H9 (cell line): ENCODE results near the gene BICD1. TPM values are rescaled to one million over a fixed set of nuclear protein-coding genes. Genes with fewer than 3 reads are reported as not detected.

Source experiments
- DNase-seq: peaks from one replicate; pipeline ENCODE4 v3.0.0-alpha.2; 2017
- H2AFZ ChIP-seq: one replicate; pipeline ENCODE4 v1.6.1; 2013; ENCODE audit warnings: mild to moderate bottlenecking, low read length, control low read depth, moderate library complexity
- H2AK5ac ChIP-seq: 2 replicates; pipeline ENCODE4 v1.6.1; 2013; ENCODE audit warnings: low read length, control low read depth, mixed read lengths; ENCODE audit not compliant: insufficient read length
- H2BK120ac ChIP-seq: one replicate; pipeline ENCODE4 v1.6.1; 2013; ENCODE audit warnings: low read depth, mild to moderate bottlenecking, low read length, control low read depth, inconsistent platforms; ENCODE audit not compliant: poor library complexity, severe bottlenecking
- H2BK12ac ChIP-seq: 2 replicates; pipeline ENCODE4 v1.6.1; 2013; ENCODE audit warnings: low read length, control low read depth, mixed read lengths, low read depth; ENCODE audit not compliant: insufficient read length
- H2BK15ac ChIP-seq: 2 replicates; pipeline ENCODE4 v1.6.1; 2013; ENCODE audit warnings: low read depth, low read length, control low read depth
- H2BK20ac ChIP-seq: one replicate; pipeline ENCODE4 v1.6.1; 2013; ENCODE audit warnings: low read depth, mild to moderate bottlenecking, low read length, control low read depth, inconsistent platforms; ENCODE audit not compliant: poor library complexity, severe bottlenecking
- H2BK5ac ChIP-seq: 2 replicates; pipeline ENCODE4 v1.6.1; 2013; ENCODE audit warnings: low read length, control low read depth, mixed read lengths; ENCODE audit not compliant: insufficient read length
- H3K14ac ChIP-seq: 2 replicates; pipeline ENCODE4 v1.6.1; 2013; ENCODE audit warnings: low read length, control low read depth; ENCODE audit not compliant: insufficient read depth
- H3K18ac ChIP-seq: 2 replicates; pipeline ENCODE4 v1.6.1; 2013; ENCODE audit warnings: low read depth, mild to moderate bottlenecking, mixed read lengths, low read length, control low read depth; ENCODE audit not compliant: insufficient read length
- H3K23ac ChIP-seq: 2 replicates; pipeline ENCODE4 v1.6.1; 2013; ENCODE audit warnings: low read length, control low read depth, mixed read lengths, low read depth; ENCODE audit not compliant: insufficient read length
- H3K23me2 ChIP-seq: 2 replicates; pipeline ENCODE4 v1.6.1; 2013; ENCODE audit warnings: low read depth, mild to moderate bottlenecking, mixed read lengths, low read length, control low read depth; ENCODE audit not compliant: insufficient read length, poor library complexity, severe bottlenecking
- H3K27ac ChIP-seq: 2 replicates; pipeline ENCODE4 v1.5.1; 2013; ENCODE audit warnings: low read length, control low read depth, mixed read lengths, low read depth; ENCODE audit not compliant: insufficient read length
- H3K27me3 ChIP-seq: 2 replicates; pipeline ENCODE4 v1.6.1; 2013; ENCODE audit warnings: low read length, control low read depth, inconsistent platforms; ENCODE audit not compliant: insufficient read depth
- H3K4ac ChIP-seq: 2 replicates; pipeline ENCODE4 v1.6.1; 2013; ENCODE audit warnings: low read depth, mild to moderate bottlenecking, control low read depth, inconsistent platforms, low read length, moderate library complexity
- H3K4me1 ChIP-seq: 2 replicates; pipeline ENCODE4 v1.6.1; 2013; ENCODE audit warnings: low read length, control low read depth, inconsistent platforms; ENCODE audit not compliant: insufficient read depth
- H3K4me2 ChIP-seq: 2 replicates; pipeline ENCODE4 v1.6.1; 2013; ENCODE audit warnings: low read length, control low read depth, mixed read lengths; ENCODE audit not compliant: insufficient read length, insufficient read depth
- H3K56ac ChIP-seq: 2 replicates; pipeline ENCODE4 v1.6.1; 2013; ENCODE audit warnings: low read depth, mild to moderate bottlenecking, mixed read lengths, low read length, control low read depth; ENCODE audit not compliant: insufficient read length
- H3K79me1 ChIP-seq: 2 replicates; pipeline ENCODE4 v1.6.1; 2013; ENCODE audit warnings: low read depth, mild to moderate bottlenecking, moderate library complexity, low read length, control low read depth, inconsistent platforms; ENCODE audit not compliant: insufficient read depth, poor library complexity, severe bottlenecking
- H3K79me2 ChIP-seq: 2 replicates; pipeline ENCODE4 v1.6.1; 2013; ENCODE audit warnings: low read length, control low read depth, inconsistent platforms; ENCODE audit not compliant: insufficient read depth
- H3K9ac ChIP-seq: 2 replicates; pipeline ENCODE4 v1.6.1; 2013; ENCODE audit warnings: low read length, control low read depth, mixed read lengths; ENCODE audit not compliant: insufficient read length; ENCODE audit errors: extremely low read depth
- H3K9me3 ChIP-seq: one replicate; pipeline ENCODE4 v1.6.1; 2013; ENCODE audit warnings: low read depth, low read length, inconsistent platforms; ENCODE audit not compliant: control insufficient read depth
- H3T11ph ChIP-seq: one replicate; pipeline ENCODE4 v1.6.1; 2013; ENCODE audit warnings: mild to moderate bottlenecking, low read length, control low read depth, inconsistent platforms
- H4K20me1 ChIP-seq: one replicate; pipeline ENCODE4 v1.6.1; 2013; ENCODE audit not compliant: control insufficient read depth, insufficient read length, insufficient read depth
- H4K5ac ChIP-seq: 2 replicates; pipeline ENCODE4 v1.6.1; 2013; ENCODE audit warnings: low read depth, mild to moderate bottlenecking, mixed read lengths, low read length, control low read depth; ENCODE audit not compliant: insufficient read length
- H4K8ac ChIP-seq: replicated peaks from 2 replicates; pipeline ENCODE4 v1.6.1; 2013; ENCODE audit warnings: low read length, control low read depth, mixed read lengths, low read depth; ENCODE audit not compliant: insufficient read length
- H4K91ac ChIP-seq: 2 replicates; pipeline ENCODE4 v1.6.1; 2013; ENCODE audit warnings: low read depth, mild to moderate bottlenecking, moderate library complexity, mixed read lengths, low read length, control low read depth; ENCODE audit not compliant: insufficient read length
- H3K27ac Mint-ChIP-seq, 3 experiments: 2 replicates in 2 of 3; 3 replicates in 1 of 3; pipeline ENCODE4 v1.8.0; 2020 to 2021; ENCODE audit warnings: mixed read lengths in 3 of 3, mild to moderate bottlenecking in 1 of 3, moderate library complexity in 1 of 3
- H3K27me3 Mint-ChIP-seq: 2 replicates; pipeline ENCODE4 v1.8.0; 2021; ENCODE audit warnings: low read depth, mild to moderate bottlenecking, moderate library complexity, mixed read lengths
- H3K36me3 Mint-ChIP-seq, 3 experiments: 2 replicates in 2 of 3; 3 replicates in 1 of 3; pipeline ENCODE4 v1.8.0; 2020 to 2021; ENCODE audit warnings: low read depth in 3 of 3, mixed read lengths in 3 of 3; ENCODE audit not compliant: insufficient read depth in 1 of 3
- H3K4me1 Mint-ChIP-seq, 2 experiments: 2 replicates each; pipeline ENCODE4 v1.8.0; 2020; ENCODE audit warnings: mixed read lengths in 2 of 2
- H3K4me3 Mint-ChIP-seq, 2 experiments: 2 replicates in 1 of 2; 3 replicates in 1 of 2; pipeline ENCODE4 v1.8.0; 2020 to 2021; ENCODE audit warnings: mild to moderate bottlenecking in 2 of 2, mixed read lengths in 2 of 2, moderate library complexity in 1 of 2
- H3K9me3 Mint-ChIP-seq, 2 experiments: 2 replicates in 1 of 2; 3 replicates in 1 of 2; pipeline ENCODE4 v1.8.0; 2020; ENCODE audit warnings: mild to moderate bottlenecking in 2 of 2, mixed read lengths in 2 of 2, moderate library complexity in 1 of 2
- WGBS: extraction: QIAGEN DNeasy Blood & Tissue Kit; methylation state at CpG from one replicate; pipeline ENCODE4 v1.1.7; 2013; ENCODE audit warnings: missing lambda C conversion rate, low lambda C conversion rate, mixed read lengths; ENCODE audit not compliant: insufficient read length; ENCODE audit errors: extremely low coverage; 5-methylcytosine and 5-hydroxymethylcytosine counted together
- total RNA-seq: library from RNA; stranded (reverse); gene quantifications from 2 replicates; pipeline ENCODE4 v1.2.1, GENCODE V29; 2021
- TF ChIP-seq, protein P1 (sequence below): fragments of 200-600 bp; sonication (generic); conservative IDR thresholded peaks from 3 replicates; pipeline ENCODE4 v1.8.0; 2021; ENCODE audit warnings: antibody characterized with exemption, mild to moderate bottlenecking

BICD1 gene
- total RNA-seq, 1 experiment from 2014 or later: 134 TPM

DNA sequence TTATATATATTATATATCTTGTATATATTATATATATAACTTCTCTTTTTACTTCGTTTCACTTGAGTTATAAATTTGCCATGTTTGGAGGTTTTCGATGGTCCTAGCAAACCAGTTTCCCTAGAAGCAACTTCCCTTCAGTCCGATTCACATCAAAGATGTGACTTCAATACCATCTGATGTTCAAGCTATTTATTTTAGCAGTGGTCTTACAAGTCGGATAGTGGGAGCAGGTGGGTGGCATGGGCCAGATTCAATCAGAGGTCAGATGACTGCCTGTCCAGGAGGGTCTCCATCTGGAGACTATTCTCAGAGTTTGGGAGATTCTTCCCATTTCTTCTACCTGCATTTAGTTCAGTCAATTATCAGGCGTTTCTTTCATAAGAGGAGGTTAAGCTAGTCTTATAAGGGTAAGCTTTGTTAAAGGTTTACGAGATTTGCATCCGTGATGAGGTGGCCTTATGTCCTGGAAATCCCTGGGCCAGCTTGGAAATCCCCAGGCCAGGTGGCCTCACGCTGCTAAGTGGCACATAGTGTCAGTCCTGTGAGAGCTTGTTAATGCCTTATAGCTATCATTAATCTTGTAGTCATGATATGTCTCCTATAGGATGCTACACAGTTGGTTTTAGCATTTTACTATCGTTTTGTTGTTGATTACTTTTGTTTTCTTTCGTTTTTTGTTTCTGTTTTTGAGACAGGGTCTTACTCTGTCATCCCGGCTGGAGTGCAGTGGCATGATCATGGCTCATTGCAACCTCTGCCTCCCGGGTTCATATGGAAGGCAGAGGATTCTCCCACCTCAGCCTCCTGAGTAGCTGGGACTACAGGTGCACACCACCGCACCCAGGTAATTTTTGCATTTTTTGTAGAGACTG, 145.8 kb downstream of the BICD1 start:
- Histone ChIP-seq H3K27me3 (no peaks in the 10 kb centered on the region), H4K20me1 (no peaks in the 10 kb centered on the region), H3K79me2 (no peaks in the 10 kb centered on the region), H3K9ac (no peak overlapping the region), H3K14ac (no peak overlapping the region), H2AK5ac (no peak overlapping the region), H3T11ph (no peak overlapping the region), H2BK20ac (no peak overlapping the region), H3K4me1 (peaks cover 8% of the 10 kb centered on the region), H3K23ac (no peak overlapping the region), H4K5ac (no peak overlapping the region), H4K8ac (no peak overlapping the region), H3K23me2 (no peaks in the 10 kb centered on the region), H2BK12ac (no peak overlapping the region), H3K9me3 (peaks cover 5% of the 10 kb centered on the region), H2BK120ac (no peak overlapping the region), H3K4me2 (no peak overlapping the region), H2AFZ (no peak overlapping the region), H3K56ac (no peak overlapping the region), H2BK5ac (no peak overlapping the region), H3K4ac (no peak overlapping the region), H2BK15ac (no peak overlapping the region), H3K27ac (no peak overlapping the region), H3K79me1 (no peaks in the 10 kb centered on the region), H4K91ac (no peak overlapping the region), H3K18ac (no peak overlapping the region)
- peaks cover 6 to 9% of the 10 kb centered on the region in 2 experiments for H3K9me3 Mint-ChIP-seq
- H3K27me3 Mint-ChIP-seq: no peaks in the 10 kb centered on the region
- peaks cover 14 to 33% (median 26%) of the 10 kb centered on the region in 3 experiments for H3K36me3 Mint-ChIP-seq
- H3K4me3 Mint-ChIP-seq: no peak overlapping the region
- WGBS: no CpG with 5 or more reads among the region's 13 CpGs
- no peak for DNase-seq
- TF ChIP-seq, protein P1, sequence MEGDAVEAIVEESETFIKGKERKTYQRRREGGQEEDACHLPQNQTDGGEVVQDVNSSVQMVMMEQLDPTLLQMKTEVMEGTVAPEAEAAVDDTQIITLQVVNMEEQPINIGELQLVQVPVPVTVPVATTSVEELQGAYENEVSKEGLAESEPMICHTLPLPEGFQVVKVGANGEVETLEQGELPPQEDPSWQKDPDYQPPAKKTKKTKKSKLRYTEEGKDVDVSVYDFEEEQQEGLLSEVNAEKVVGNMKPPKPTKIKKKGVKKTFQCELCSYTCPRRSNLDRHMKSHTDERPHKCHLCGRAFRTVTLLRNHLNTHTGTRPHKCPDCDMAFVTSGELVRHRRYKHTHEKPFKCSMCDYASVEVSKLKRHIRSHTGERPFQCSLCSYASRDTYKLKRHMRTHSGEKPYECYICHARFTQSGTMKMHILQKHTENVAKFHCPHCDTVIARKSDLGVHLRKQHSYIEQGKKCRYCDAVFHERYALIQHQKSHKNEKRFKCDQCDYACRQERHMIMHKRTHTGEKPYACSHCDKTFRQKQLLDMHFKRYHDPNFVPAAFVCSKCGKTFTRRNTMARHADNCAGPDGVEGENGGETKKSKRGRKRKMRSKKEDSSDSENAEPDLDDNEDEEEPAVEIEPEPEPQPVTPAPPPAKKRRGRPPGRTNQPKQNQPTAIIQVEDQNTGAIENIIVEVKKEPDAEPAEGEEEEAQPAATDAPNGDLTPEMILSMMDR: no peak
- H3K4me1 Mint-ChIP-seq: peaks cover 41 to 45% of the 10 kb centered on the region in 2 experiments
- peak overlapping the region in 2 of 3 experiments; percentile 79 to 80; a peak in 4 of 7 replicates for H3K27ac Mint-ChIP-seq
